Tibial artery (tissue), 4 donors: ENCODE data around the gene ENTPD6.

Experiments
- DNase-seq, 2 donors: peaks; one replicate each; pipeline ENCODE4 v3.0.0-alpha.2; 2019
- H3K27ac ChIP-seq, 2 donors: fragments of 200-600 bp; sonication (generic) in 1 of 2; 1 replicate in 1 of 2; 2 replicates in 1 of 2; pipeline ENCODE4 v1.5.1; 2018 to 2019; ENCODE audit warnings: mild to moderate bottlenecking in 1 of 2
- H3K27me3 ChIP-seq, 2 donors: fragments of 200-600 bp; sonication (generic) in 1 of 2; one replicate each; pipeline versions ENCODE4 v1.5.1 to v1.6.0; 2016 to 2019
- H3K36me3 ChIP-seq, 3 donors: fragments of 200-600 bp; sonication (generic) in 2 of 3; one replicate each; pipeline ENCODE4 v1.5.1; 2016 to 2019; ENCODE audit warnings: mild to moderate bottlenecking in 2 of 3
- H3K4me1 ChIP-seq, 4 donors: fragments of 200-600 bp; sonication (generic) in 2 of 4; 1 replicate in 3 of 4; 2 replicates in 1 of 4; pipeline ENCODE4 v1.5.1; 2016 to 2019
- H3K4me3 ChIP-seq, 2 donors: fragments of 200-600 bp; sonication (generic) in 1 of 2; 1 replicate in 1 of 2; 2 replicates in 1 of 2; pipeline ENCODE4 v1.5.1; 2018 to 2019; ENCODE audit warnings: mild to moderate bottlenecking in 2 of 2
- H3K9me3 ChIP-seq, 3 donors: fragments of 200-600 bp; sonication (generic) in 1 of 3; one replicate each; pipeline ENCODE4 v1.5.1; 2016 to 2019
- CTCF ChIP-seq, 2 experiments: fragments of 200-600 bp in 1 of 2; fragments of 450-650 bp in 1 of 2; IDR thresholded peaks; one replicate each; pipeline ENCODE4 v1.5.1; 2017 to 2019; ENCODE audit warnings: antibody characterized with exemption in 2 of 2, mild to moderate bottlenecking in 1 of 2, moderate library complexity in 1 of 2
- intact Hi-C: fragments of 100-400 bp; cut with DNase I; formaldehyde crosslinking; loops from one replicate; pipeline ENCODE4 v1.15.0; 2023; ENCODE audit warnings: low total_unique reads

Gene ENTPD6

GRCh38 chr20:25220021-25220730, 24.7 kb downstream of the ENTPD6 start:
- H3K36me3 ChIP-seq = peaks cover 38 to 89% (median 48%) of the 10 kb centered on the region in 3 donors
- peak; percentile 15 to 56 for DNase-seq

GRCh38 chr20:25220810-25221591, 25.5 kb downstream of the ENTPD6 start:
- intact Hi-C loops = no loop called here
- H3K4me3 ChIP-seq = no peak overlapping the region
- H3K9me3 ChIP-seq = no peaks in the 10 kb centered on the region
- H3K4me1 ChIP-seq = peaks cover 0 to 10% (median 3%) of the 10 kb centered on the region in 4 donors
- H3K27me3 ChIP-seq = no peaks in the 10 kb centered on the region
- H3K36me3 ChIP-seq = peaks cover 30 to 88% (median 40%) of the 10 kb centered on the region in 3 donors
- H3K27ac ChIP-seq = peak overlapping the region in 1 of 2 donors; percentile 26
- peak; percentile 12 to 64 for DNase-seq
- no peak for TF ChIP-seq CTCF (IDR thresholded peaks at IDR 0.05)

More at GRCh38 chr20:25220021-25220730, 24.7 kb downstream of the ENTPD6 start:
- Histone ChIP-seq H3K27me3 (no peaks in the 10 kb centered on the region), H3K4me3 (no peak overlapping the region), H3K27ac (no peak overlapping the region), H3K9me3 (no peaks in the 10 kb centered on the region), H3K4me1 (peaks cover 0 to 3% (median 0%) of the 10 kb centered on the region in 4 donors)
- intact Hi-C loops = no loop called here
- no peak for TF ChIP-seq CTCF (IDR thresholded peaks at IDR 0.05)

GRCh38 chr20:25221592-25222460, 26.3 kb downstream of the ENTPD6 start:
- H3K4me3 ChIP-seq = no peak overlapping the region
- H3K9me3 ChIP-seq = no peaks in the 10 kb centered on the region
- peak; percentile 64 to 76 for DNase-seq
- no peak for TF ChIP-seq CTCF (IDR thresholded peaks at IDR 0.05)
- intact Hi-C loops = no loop called here
- H3K36me3 ChIP-seq = peaks cover 26 to 80% (median 32%) of the 10 kb centered on the region in 3 donors
- no peaks in the 10 kb centered on the region for H3K27me3 ChIP-seq
- H3K27ac ChIP-seq = peak overlapping the region; percentile 26 to 30
- peaks cover 0 to 18% (median 11%) of the 10 kb centered on the region in 4 donors for H3K4me1 ChIP-seq

GRCh38 chr20:25222461-25223178, 27.1 kb downstream of the ENTPD6 start:
- no peak for TF ChIP-seq CTCF (IDR thresholded peaks at IDR 0.05)
- H3K27ac ChIP-seq = peak overlapping the region; percentile 26 to 30
- peak; percentile 19 to 64 for DNase-seq
- intact Hi-C loops = no loop called here
- peaks cover 18 to 72% (median 24%) of the 10 kb centered on the region in 3 donors for H3K36me3 ChIP-seq
- no peak overlapping the region for H3K4me3 ChIP-seq
- H3K4me1 ChIP-seq = peaks cover 0 to 26% (median 19%) of the 10 kb centered on the region in 4 donors
- H3K27me3 ChIP-seq = no peaks in the 10 kb centered on the region
- no peaks in the 10 kb centered on the region for H3K9me3 ChIP-seq
